ENCODE results near the gene PPM1H.

The PPM1H gene

DNA sequence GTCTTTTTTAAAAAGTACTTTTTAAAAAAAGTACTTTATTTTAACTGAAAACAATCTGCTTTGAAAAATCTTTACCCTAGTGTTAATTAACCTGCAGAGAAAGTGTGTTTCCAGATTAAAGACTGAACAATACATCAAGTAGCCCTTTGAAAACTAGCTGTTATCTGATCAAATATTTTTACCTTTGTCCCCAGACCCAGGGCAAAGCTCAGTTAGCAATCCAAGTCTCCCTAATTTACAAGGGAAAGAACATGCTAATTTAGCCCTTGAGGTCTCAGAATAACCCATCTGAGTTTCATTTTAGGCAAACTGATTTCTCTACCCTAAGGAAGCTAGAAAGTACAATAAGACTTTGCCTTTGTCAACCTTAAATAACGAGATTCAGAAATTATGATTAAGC, 91.2 kb downstream of the PPM1H start:
- Histone ChIP-seq H3K23ac (ENCODE audit: low read length in 2 of 2) (no peak overlapping the region), H2BK120ac (ENCODE audit: low read depth, low read length) (no peak overlapping the region), H2AFZ (ENCODE audit: low read depth, low read length) (no peak overlapping the region), H3K9ac (ENCODE audit: low read length) (no peak overlapping the region), H3K14ac (ENCODE audit: low read length in 2 of 2) (no peak overlapping the region), H4K91ac (ENCODE audit: low read length) (no peak overlapping the region), H2BK15ac (ENCODE audit: low read depth, poor library complexity, severe bottlenecking) (no peak overlapping the region), H3K36me3 (ENCODE audit: control insufficient read depth in 1 of 2, insufficient read depth in 2 of 2, low read depth in 1 of 2, low read length in 2 of 2) (no peaks in the 10 kb centered on the region), H3K4me2 (ENCODE audit: low read length, poor library complexity, severe bottlenecking) (no peak overlapping the region), H3K27me3 (ENCODE audit: control insufficient read depth in 1 of 2, insufficient read depth in 1 of 2, low read length in 2 of 2) (no peaks in the 10 kb centered on the region), H3K79me1 (replicated peaks; ENCODE audit: low read length, poor library complexity, severe bottlenecking) (peaks cover 5% of the 10 kb centered on the region), H3K18ac (ENCODE audit: low read depth in 1 of 2, low read length in 2 of 2) (no peak overlapping the region), H3K4ac (ENCODE audit: low read depth in 1 of 2, low read length in 2 of 2) (no peak overlapping the region), H3K4me3 (ENCODE audit: insufficient read depth in 1 of 2, low read depth in 1 of 2, low read length in 2 of 2) (no peak overlapping the region), H2BK5ac (ENCODE audit: low read depth, low read length, poor library complexity, severe bottlenecking) (no peak overlapping the region), H3K4me1 (ENCODE audit: control insufficient read depth, insufficient read depth, low read depth, low read length) (peaks cover 5% of the 10 kb centered on the region), H2BK12ac (ENCODE audit: low read length in 2 of 2) (no peak overlapping the region), H2AK5ac (ENCODE audit: low read length, severe bottlenecking) (no peak overlapping the region), H3K9me3 (ENCODE audit: control insufficient read depth, low read length) (no peaks in the 10 kb centered on the region), H4K8ac (ENCODE audit: low read length) (no peak overlapping the region), H3K27ac (ENCODE audit: low read length, poor library complexity, severe bottlenecking) (peak overlapping the region; percentile 45)
- 35% methylated on average over 1 of the region's 1 CpG for WGBS
- DNase-seq = no peak

DNA sequence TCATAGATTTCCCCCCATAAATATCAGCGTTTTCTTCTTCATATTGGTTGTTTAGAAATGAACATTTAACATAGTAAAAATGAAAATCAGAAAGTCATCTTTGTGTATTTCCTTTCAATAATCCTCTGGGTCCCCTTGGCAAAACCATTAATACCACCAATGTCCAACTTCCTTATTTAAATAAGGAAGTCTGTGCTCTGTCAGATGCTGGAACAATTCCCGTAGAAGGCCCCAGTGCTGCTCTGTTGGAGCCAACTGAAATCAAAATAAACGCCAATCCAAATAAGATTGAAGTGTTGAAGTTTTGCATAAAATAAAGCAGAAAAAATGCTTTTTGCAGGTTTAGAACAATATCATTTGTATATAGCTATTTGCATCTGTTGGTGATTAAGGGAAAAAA, 93.1 kb downstream of the PPM1H start:
- H3K4me3 ChIP-seq (ENCODE audit: insufficient read depth in 1 of 2, low read depth in 1 of 2, low read length in 2 of 2) = no peak overlapping the region

DNA sequence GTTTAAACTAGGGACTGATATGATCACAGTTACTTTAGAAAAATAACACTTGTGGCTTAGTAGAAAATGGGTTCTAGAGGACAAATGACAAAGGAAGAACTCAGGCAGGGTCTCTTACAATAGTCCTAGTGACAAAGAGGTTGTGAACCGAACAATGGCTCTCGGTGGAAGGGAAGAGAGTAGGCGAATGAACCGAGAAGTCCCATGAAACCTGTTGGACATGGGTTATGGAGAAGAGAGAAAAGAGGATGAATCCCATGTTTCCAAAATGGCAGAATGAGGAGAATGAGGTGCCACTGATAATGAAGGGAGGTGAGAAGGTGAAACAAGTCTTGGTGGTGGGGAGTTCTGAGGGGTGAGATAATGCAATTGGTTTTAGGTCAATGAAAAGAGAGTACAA, 94.1 kb downstream of the PPM1H start:
- Histone ChIP-seq H4K8ac (ENCODE audit: low read length) (no peak overlapping the region), H3K4me2 (ENCODE audit: low read length, poor library complexity, severe bottlenecking) (no peak overlapping the region), H3K27me3 (ENCODE audit: control insufficient read depth in 1 of 2, insufficient read depth in 1 of 2, low read length in 2 of 2) (no peaks in the 10 kb centered on the region), H3K4me1 (ENCODE audit: control insufficient read depth, insufficient read depth, low read depth, low read length) (peaks cover 1% of the 10 kb centered on the region), H3K27ac (ENCODE audit: low read length, poor library complexity, severe bottlenecking) (no peak overlapping the region), H2AK5ac (ENCODE audit: low read length, severe bottlenecking) (peak overlapping the region; percentile 17), H3K14ac (ENCODE audit: low read length in 2 of 2) (no peak overlapping the region), H2BK5ac (ENCODE audit: low read depth, low read length, poor library complexity, severe bottlenecking) (no peak overlapping the region), H3K36me3 (ENCODE audit: control insufficient read depth in 1 of 2, insufficient read depth in 2 of 2, low read depth in 1 of 2, low read length in 2 of 2) (no peaks in the 10 kb centered on the region), H3K18ac (ENCODE audit: low read depth in 1 of 2, low read length in 2 of 2) (no peak overlapping the region), H2AFZ (ENCODE audit: low read depth, low read length) (no peak overlapping the region), H3K23ac (ENCODE audit: low read length in 2 of 2) (no peak overlapping the region), H2BK120ac (ENCODE audit: low read depth, low read length) (no peak overlapping the region), H4K91ac (ENCODE audit: low read length) (no peak overlapping the region), H3K9me3 (ENCODE audit: control insufficient read depth, low read length) (no peaks in the 10 kb centered on the region), H3K4ac (ENCODE audit: low read depth in 1 of 2, low read length in 2 of 2) (no peak overlapping the region), H3K4me3 (ENCODE audit: insufficient read depth in 1 of 2, low read depth in 1 of 2, low read length in 2 of 2) (no peak overlapping the region), H2BK12ac (ENCODE audit: low read length in 2 of 2) (no peak overlapping the region), H3K79me1 (replicated peaks; ENCODE audit: low read length, poor library complexity, severe bottlenecking) (peaks cover 3% of the 10 kb centered on the region), H2BK15ac (ENCODE audit: low read depth, poor library complexity, severe bottlenecking) (no peak overlapping the region), H3K9ac (ENCODE audit: low read length) (no peak overlapping the region)
- no peak for DNase-seq
- 94% methylated on average over 4 of the region's 4 CpGs for WGBS

More for the DNA sequence above, 93.1 kb downstream of the PPM1H start:
- Histone ChIP-seq H3K4me2 (ENCODE audit: low read length, poor library complexity, severe bottlenecking) (no peak overlapping the region), H3K27me3 (ENCODE audit: control insufficient read depth in 1 of 2, insufficient read depth in 1 of 2, low read length in 2 of 2) (no peaks in the 10 kb centered on the region), H3K23ac (ENCODE audit: low read length in 2 of 2) (no peak overlapping the region), H2AFZ (ENCODE audit: low read depth, low read length) (no peak overlapping the region), H3K4ac (ENCODE audit: low read depth in 1 of 2, low read length in 2 of 2) (no peak overlapping the region), H4K91ac (ENCODE audit: low read length) (no peak overlapping the region), H2BK12ac (ENCODE audit: low read length in 2 of 2) (no peak overlapping the region), H2BK5ac (ENCODE audit: low read depth, low read length, poor library complexity, severe bottlenecking) (no peak overlapping the region), H2AK5ac (ENCODE audit: low read length, severe bottlenecking) (no peak overlapping the region), H4K8ac (ENCODE audit: low read length) (no peak overlapping the region), H2BK120ac (ENCODE audit: low read depth, low read length) (no peak overlapping the region), H3K4me1 (ENCODE audit: control insufficient read depth, insufficient read depth, low read depth, low read length) (peaks cover 4% of the 10 kb centered on the region), H3K9ac (ENCODE audit: low read length) (no peak overlapping the region), H3K14ac (ENCODE audit: low read length in 2 of 2) (no peak overlapping the region), H3K79me1 (replicated peaks; ENCODE audit: low read length, poor library complexity, severe bottlenecking) (peaks cover 5% of the 10 kb centered on the region), H3K27ac (ENCODE audit: low read length, poor library complexity, severe bottlenecking) (no peak overlapping the region), H2BK15ac (ENCODE audit: low read depth, poor library complexity, severe bottlenecking) (no peak overlapping the region), H3K18ac (ENCODE audit: low read depth in 1 of 2, low read length in 2 of 2) (no peak overlapping the region), H3K9me3 (ENCODE audit: control insufficient read depth, low read length) (no peaks in the 10 kb centered on the region), H3K36me3 (ENCODE audit: control insufficient read depth in 1 of 2, insufficient read depth in 2 of 2, low read depth in 1 of 2, low read length in 2 of 2) (no peaks in the 10 kb centered on the region)
- 77% methylated on average over 2 of the region's 3 CpGs for WGBS
- DNase-seq = no peak

DNA sequence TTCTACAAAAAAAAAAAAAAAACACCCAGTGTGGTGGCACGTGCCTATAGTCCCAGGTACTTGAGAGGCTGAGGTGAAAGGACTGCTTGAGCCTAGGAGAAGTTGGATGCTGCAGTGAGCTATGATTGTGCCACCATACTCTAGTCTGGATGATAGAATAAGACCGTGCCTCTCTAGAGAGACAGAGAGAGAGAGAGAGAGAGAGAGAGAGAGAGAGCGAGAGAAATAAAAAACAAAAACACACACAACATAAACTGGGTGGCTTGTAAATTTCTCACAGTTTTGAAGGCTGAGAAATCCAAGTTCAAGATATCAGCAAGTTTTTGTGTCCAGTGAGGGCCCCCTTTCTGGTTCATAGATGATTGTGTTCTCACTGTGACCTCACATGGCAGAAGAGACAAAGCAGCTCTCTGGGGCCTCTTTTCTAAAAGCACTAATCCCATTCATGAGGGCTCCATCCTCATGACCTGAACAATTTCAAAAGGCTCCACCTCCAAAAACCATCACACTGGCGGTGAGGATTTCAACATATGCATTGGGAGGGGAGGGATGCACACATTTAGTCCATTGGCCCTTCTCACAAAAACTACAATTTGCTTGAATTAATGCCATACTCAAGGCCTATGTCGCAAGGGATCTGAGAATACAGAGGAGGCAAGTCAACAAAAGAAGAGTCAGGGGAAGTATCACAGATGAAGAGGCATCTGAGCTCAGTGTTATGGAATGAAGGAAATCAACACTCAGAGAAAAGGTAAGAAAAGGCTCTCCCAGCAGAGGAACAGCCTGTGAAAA, 94.9 kb downstream of the PPM1H start:
- Histone ChIP-seq H3K4me1 (ENCODE audit: control insufficient read depth, insufficient read depth, low read depth, low read length) (peaks cover 1% of the 10 kb centered on the region), H4K91ac (ENCODE audit: low read length) (no peak overlapping the region), H2BK15ac (ENCODE audit: low read depth, poor library complexity, severe bottlenecking) (no peak overlapping the region), H2BK5ac (ENCODE audit: low read depth, low read length, poor library complexity, severe bottlenecking) (no peak overlapping the region), H3K18ac (ENCODE audit: low read depth in 1 of 2, low read length in 2 of 2) (no peak overlapping the region), H3K79me1 (replicated peaks; ENCODE audit: low read length, poor library complexity, severe bottlenecking) (no peaks in the 10 kb centered on the region), H2AFZ (ENCODE audit: low read depth, low read length) (no peak overlapping the region), H2BK12ac (ENCODE audit: low read length in 2 of 2) (no peak overlapping the region), H3K4me2 (ENCODE audit: low read length, poor library complexity, severe bottlenecking) (no peak overlapping the region), H3K27me3 (ENCODE audit: control insufficient read depth in 1 of 2, insufficient read depth in 1 of 2, low read length in 2 of 2) (no peaks in the 10 kb centered on the region), H2AK5ac (ENCODE audit: low read length, severe bottlenecking) (peak overlapping the region; percentile 31), H3K9ac (ENCODE audit: low read length) (no peak overlapping the region), H3K14ac (ENCODE audit: low read length in 2 of 2) (no peak overlapping the region), H4K8ac (ENCODE audit: low read length) (no peak overlapping the region), H3K23ac (ENCODE audit: low read length in 2 of 2) (no peak overlapping the region), H2BK120ac (ENCODE audit: low read depth, low read length) (no peak overlapping the region), H3K4me3 (ENCODE audit: insufficient read depth in 1 of 2, low read depth in 1 of 2, low read length in 2 of 2) (no peak overlapping the region), H3K36me3 (ENCODE audit: control insufficient read depth in 1 of 2, insufficient read depth in 2 of 2, low read depth in 1 of 2, low read length in 2 of 2) (no peaks in the 10 kb centered on the region), H3K27ac (ENCODE audit: low read length, poor library complexity, severe bottlenecking) (no peak overlapping the region), H3K9me3 (ENCODE audit: control insufficient read depth, low read length) (no peaks in the 10 kb centered on the region), H3K4ac (ENCODE audit: low read depth in 1 of 2, low read length in 2 of 2) (no peak overlapping the region)
- WGBS = 72% methylated on average over 2 of the region's 5 CpGs
- no peak for DNase-seq

Measured in mesenchymal stem cell (in vitro differentiated cells and primary cell).